Stimulated activated CD8-positive, alpha-beta memory T cell treated with anti-CD3 and anti-CD28 coated beads, Interleukin-15, amount 100 ng/mL, for 48 hours (primary cell): ENCODE data around the gene TSPAN9.

Source experiments
- DNase-seq, 2 donors: peaks; one replicate each; pipeline ENCODE4 v3.0.0-alpha.2; 2020; ENCODE audit warnings: low read depth in 2 of 2

TSPAN9 gene

DNA sequence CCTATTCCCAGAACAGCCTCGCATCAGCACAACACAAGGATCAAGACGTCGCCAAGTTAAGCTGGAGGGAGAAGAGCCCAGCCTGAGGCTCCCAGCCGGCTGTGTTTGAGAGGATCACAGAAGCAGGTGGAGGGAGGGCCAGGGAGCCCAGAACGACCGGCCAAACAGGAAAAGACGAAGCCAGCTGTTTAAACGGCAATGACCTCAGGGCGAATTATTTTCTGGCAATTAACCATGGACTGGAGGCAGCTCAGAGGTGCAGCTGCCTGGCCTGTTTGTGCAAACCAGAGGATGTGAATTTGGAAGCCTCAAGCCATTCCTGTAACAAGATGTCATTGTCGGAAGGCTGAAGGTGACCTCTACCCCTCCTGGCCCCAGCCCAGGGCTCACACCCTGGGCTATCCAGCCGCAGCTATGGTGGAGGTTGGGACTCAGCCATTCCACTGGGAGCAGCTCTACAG is 238.1 kb downstream of the TSPAN9 start:
- no peak for DNase-seq

GRCh38 chr12:3316776-3317480 is 239.7 kb downstream of the TSPAN9 start:
- DNase-seq, result no peak

- no peak for DNase-seq
Observed at GRCh38 chr12:3317481-3317815, 240.3 kb downstream of the TSPAN9 start.

- no peak for DNase-seq
Observed at GRCh38 chr12:3317841-3318501, 240.8 kb downstream of the TSPAN9 start.

- no peak for DNase-seq
Observed at GRCh38 chr12:3319723-3320492, 242.7 kb downstream of the TSPAN9 start.

DNA sequence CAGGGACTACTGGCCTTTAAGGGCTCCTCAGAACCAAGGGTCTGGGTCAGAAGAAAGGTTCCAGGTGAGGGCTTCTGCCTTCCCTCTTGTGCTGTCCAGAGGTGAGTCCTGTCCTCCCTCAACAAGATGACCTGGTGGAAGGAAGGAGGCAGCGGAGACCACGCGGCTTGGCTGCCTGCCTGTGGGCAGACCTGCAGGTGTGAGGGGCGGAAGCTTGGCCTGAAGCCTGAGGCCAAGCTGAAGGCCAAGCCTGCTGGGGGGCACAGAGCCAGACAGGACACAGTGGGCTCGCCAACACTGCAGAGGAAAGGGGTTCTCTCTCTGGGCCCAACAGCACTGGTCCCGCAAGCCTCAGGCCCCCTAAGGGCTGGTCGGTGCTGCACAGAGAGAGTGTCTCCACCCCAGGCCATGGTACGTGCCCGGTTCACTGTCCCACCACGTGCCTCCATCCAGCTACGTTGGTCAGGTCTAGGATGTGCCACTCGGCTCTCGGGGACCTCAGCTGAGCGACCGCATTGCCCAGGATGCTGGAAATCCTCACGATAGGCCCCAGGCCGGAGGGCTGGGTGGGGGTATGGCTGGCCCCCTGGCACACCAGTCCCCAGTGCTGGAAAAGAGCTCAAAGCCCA is 243.8 kb downstream of the TSPAN9 start:
- no peak for DNase-seq

DNA sequence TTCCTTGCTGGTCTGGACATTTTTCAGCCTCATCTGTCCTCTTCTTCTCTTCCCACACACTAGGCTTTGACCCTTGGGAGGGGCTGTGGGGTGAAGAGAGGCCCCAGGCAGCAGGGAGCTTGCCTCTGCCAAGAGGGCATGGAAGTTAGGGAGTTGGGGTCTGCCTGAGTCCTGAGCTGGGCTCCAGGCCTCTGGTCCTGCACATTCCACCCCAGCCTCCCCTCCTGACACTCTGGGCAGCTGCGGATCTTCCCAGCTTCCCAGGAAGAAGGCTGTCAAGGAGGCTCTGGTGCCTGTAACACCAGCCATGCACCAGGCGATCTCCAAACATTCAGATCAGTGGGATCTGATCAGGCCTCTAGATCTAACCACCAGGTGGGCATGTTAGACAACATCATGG is 244.7 kb downstream of the TSPAN9 start:
- no peak for DNase-seq

DNA sequence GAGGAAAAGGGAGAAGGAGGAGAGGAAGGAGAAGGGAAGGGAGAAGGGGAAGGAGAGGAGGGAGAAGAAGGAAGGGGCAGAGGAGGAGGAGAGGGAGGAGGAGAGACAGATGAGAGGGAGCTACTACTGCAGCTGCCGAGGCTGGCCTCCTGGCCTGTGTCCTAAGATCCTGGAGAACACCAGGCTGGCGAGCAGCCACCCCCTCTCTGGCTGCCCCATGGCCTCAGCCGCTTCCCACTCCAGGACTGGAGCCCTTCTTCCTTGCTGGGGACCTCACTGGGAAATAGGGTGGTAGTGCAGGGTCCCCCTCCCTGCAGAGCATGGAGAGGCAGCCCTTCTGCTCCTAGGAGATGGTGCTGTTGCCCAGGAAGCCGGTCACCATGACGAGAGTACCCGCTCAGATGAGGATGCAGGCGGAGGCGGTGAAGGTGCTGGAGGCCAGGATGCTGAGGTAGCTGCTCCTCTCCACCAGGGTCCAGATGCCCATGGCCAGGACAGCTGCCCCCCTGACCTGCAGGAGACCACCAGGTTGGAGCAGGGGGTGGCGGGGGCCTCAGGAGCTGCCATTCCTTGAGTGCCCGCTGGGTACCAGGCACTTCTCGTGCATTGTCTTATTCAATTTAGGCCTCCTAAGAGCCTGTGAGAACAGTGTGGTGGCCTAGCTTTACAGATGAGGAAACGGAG is 246.0 kb downstream of the TSPAN9 start:
- DNase-seq, result no peak

GRCh38 chr12:3325736-3326135 is 248.6 kb downstream of the TSPAN9 start:
- no peak for DNase-seq

DNA sequence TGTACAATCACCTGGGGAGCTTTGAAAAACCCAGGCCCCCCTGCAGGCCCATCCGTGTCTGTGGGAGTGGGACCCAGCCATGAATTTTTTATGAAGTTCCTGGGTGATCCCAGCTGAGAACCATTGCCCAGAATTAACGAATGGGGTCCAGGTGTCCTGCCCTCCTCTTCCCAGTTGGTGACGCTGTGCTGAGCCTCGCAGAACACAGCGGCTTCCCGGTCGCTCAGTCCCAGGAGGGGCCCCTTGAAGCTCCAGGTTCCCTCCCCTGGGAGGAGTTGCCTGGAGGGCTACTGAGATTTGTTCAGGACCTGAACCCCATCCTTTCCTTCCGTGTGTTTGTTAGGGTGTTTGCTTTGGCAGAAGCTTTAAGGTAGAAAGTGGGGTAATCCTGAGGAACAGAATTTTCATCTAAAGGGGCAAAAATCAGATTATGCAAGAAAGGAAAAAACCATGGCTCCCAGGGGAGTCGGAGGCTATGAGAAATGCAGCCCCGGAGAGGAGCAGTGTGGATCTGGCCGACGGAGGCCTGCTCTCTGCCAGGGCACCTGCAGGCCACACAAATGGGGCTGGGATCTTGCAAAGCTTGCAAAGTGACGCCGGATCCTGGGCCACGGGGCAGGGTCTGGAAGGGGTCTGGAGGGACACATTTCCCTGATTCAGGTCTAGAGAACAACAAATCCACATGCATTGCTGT is 249.1 kb downstream of the TSPAN9 start:
- DNase-seq, result no peak

GRCh38 chr12:3326850-3327780 is 249.9 kb downstream of the TSPAN9 start:
- no peak for DNase-seq

- no peak for DNase-seq
Observed at GRCh38 chr12:3328081-3328480, 250.9 kb downstream of the TSPAN9 start.

DNA sequence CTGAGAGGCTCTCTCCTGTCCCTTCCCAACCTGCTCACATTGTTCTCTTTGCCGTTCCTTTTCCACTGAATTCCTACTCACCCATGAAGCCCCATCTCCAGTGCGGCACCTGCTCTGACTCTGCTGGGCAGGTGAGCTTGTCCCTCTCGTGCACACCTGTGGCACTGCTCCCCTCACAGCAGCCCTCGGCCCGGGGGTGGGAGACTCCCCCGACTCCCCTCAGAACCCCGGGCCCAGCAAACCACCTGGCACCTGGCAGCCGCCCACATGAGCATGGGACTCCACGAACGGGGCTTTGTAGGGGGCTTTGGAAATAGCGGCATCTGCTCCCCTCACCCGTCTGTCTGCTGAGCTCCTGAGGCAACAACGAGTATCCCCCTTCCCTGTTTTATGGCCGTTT is 251.4 kb downstream of the TSPAN9 start:
- no peak for DNase-seq

DNA sequence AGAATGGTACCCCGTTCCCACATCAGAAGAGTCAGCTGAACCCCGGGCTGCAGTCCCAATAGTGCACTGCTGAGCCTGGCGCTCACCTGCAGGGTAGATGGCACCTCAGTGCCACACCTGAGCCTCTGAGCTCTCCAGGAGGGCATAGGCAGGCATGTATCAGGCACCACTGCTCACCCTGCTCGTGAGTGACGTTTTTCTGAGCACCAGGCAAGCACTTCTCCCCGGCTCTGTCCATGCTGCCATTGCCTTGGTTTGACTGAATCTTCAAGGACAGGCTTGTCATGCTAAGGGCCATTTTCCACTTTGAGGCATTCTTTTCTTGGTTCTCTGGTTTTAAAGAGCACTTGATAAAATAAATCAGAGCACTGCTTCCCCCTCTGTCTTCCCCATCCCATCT is 252.2 kb downstream of the TSPAN9 start:
- no peak for DNase-seq

GRCh38 chr12:3330976-3331510 is 253.9 kb downstream of the TSPAN9 start:
- no peak for DNase-seq

DNA sequence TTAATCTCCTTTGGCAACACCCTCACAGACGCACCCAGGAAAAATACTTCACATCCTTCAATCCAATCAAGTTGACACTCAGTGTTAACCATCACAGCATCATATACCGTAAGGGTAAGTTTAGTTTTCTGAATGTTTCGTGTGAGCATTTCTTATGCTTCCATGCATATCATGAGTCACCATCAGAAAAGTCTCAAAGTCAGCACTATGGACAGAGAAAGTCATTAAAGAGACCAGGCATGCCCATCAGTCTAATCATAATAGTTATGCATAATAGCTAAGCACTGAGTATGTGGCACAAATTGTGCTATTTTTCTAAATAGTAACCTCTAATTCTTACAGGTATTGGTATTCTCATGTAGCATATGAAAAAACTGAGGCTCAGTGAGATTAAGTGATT is 255.0 kb downstream of the TSPAN9 start:
- no peak for DNase-seq

DNA sequence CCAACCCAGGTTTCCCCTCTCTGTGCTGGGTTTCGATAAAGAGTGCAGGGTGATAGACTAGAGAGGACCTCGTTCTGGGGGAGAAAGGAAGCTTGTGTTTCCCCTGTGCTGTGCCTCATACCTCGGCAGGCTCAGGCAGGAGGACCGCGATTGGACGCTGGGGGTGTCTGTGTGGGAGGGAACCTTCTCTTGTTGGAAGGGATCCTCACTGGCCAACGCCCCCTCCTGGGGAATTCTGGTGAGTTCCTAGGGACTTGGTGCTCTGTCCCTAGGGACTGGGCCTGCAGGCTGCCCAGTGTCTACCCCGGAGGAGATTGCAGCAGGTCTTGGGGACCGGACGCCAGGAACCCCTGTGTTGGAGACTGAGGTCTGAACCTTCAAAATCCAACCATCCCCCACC is 256.4 kb downstream of the TSPAN9 start:
- DNase-seq, result no peak

DNA sequence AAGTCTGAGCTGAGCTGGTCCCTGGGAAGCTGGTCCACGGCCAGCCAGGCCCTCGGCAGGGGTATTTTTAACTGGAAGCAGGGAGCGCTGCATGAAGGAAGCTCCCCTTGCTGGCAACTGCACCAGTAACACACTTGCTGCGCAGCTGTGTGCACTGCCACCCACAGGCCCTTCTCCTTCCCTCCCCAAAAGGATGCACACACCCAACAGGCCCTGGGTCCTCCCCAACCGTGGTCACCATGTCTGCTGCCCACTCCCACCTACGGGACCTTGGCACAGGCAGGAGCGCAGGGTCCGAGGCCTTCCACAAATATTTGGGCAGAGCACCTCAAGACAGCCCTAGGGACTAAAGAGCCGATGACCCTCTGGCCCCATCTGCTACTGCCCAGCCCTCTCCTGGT is 256.8 kb downstream of the TSPAN9 start:
- DNase-seq, result no peak

DNA sequence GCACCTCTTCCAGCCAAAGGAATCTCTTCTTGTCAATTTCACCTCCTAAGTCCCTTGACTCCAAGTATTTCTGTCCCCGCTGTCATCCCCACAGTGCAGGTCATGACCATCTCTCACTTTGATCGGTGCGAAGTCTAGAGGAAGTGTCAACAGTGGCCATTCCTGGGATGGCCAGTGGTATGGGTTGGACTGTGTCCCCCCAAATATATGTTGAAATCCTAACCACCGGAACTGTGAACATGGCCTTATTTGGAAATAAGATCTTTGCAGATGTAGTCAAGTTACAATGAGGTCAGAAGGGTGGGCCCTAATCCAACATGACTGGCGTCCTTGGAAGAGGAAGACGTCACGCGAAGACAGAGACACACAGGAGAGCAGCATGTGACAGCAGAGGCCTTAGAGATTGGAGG is 257.9 kb downstream of the TSPAN9 start:
- no peak for DNase-seq
